T follicular helper cell (primary cell): Measurements from ENCODE around the gene H19.

Experiments used
- DNase-seq: peaks from one replicate; pipeline ENCODE4 v3.0.0-alpha.2; 2020; ENCODE audit warnings: low read depth
- total RNA-seq, 2 experiments: gene quantifications; one replicate each; lab custom pipeline; 2026; lab: John Stamatoyannopoulos, UW

Gene H19
- total RNA-seq, result 0 reads per million in 2 experiments

- no peak for DNase-seq
Observed at GRCh38 chr11:1997755-1998154, at the start of gene H19. Gene H19, minus strand, starts transcription at chr11:1997842.

GRCh38 chr11:2041963-2042362 is 44.3 kb upstream of the H19 start:
- DNase-seq, result no peak

GRCh38 chr11:2041153-2041552 is 43.5 kb upstream of the H19 start:
- DNase-seq, result no peak

GRCh38 chr11:2039198-2039759 is 41.6 kb upstream of the H19 start:
- no peak for DNase-seq

- DNase-seq, result no peak
Observed at GRCh38 chr11:2036863-2037486, 39.3 kb upstream of the H19 start.

- no peak for DNase-seq
Observed at GRCh38 chr11:2035382-2035781, 37.7 kb upstream of the H19 start.

- no peak for DNase-seq
Observed at GRCh38 chr11:2031058-2031457, 33.4 kb upstream of the H19 start.

- DNase-seq, result no peak
Observed at GRCh38 chr11:2027708-2028107, 30.1 kb upstream of the H19 start.

GRCh38 chr11:2015025-2015424 is 17.4 kb upstream of the H19 start:
- DNase-seq, result no peak

- DNase-seq, result no peak
Observed at GRCh38 chr11:2012440-2012839, 14.8 kb upstream of the H19 start.

- DNase-seq, result no peak
Observed at GRCh38 chr11:2004466-2004865, 6.8 kb upstream of the H19 start.

GRCh38 chr11:2002807-2003206 is 5.2 kb upstream of the H19 start:
- DNase-seq, result no peak

GRCh38 chr11:2002042-2002776 is 4.6 kb upstream of the H19 start:
- no peak for DNase-seq

GRCh38 chr11:1998861-1999260 is 1.2 kb upstream of the H19 start:
- DNase-seq, result no peak

- no peak for DNase-seq
Observed at GRCh38 chr11:1998290-1998689, 648 bp upstream of the H19 start.

GRCh38 chr11:1994121-1994520 is 3.5 kb downstream of the H19 start:
- no peak for DNase-seq

GRCh38 chr11:1992111-1992510 is 5.5 kb downstream of the H19 start:
- DNase-seq, result no peak

- no peak for DNase-seq
Observed at GRCh38 chr11:1990872-1991578, 6.6 kb downstream of the H19 start.

- DNase-seq, result no peak
Observed at GRCh38 chr11:1989953-1990352, 7.7 kb downstream of the H19 start.

- no peak for DNase-seq
Observed at GRCh38 chr11:1988667-1989317, 8.8 kb downstream of the H19 start.

GRCh38 chr11:1988174-1988573 is 9.5 kb downstream of the H19 start:
- no peak for DNase-seq

- no peak for DNase-seq
Observed at GRCh38 chr11:1987024-1987423, 10.6 kb downstream of the H19 start.
